ENCODE measurements around the gene PLCB1. TPM values are rescaled to one million over a fixed set of nuclear protein-coding genes. Genes with fewer than 3 reads are reported as not detected.

PLCB1 gene
- total and polyA plus RNA-seq, 2 donors (not counting 3 experiments of a cell fraction or from before 2014, with no cell fraction given) = 10.2 to 53.4 TPM

GRCh38 chr20:8706961-8707700 lies 575.1 kb downstream of the PLCB1 start:
- Histone ChIP-seq H3K27me3 (ENCODE audit: control insufficient read depth in 2 of 2, insufficient read depth in 2 of 2, low read length in 2 of 2) (no peaks in the 10 kb centered on the region), H3K4me1 (ENCODE audit: control insufficient read depth, extremely low read depth, insufficient read depth, low read length) (no peaks in the 10 kb centered on the region), H3K9me1 (replicated peaks; ENCODE audit: control insufficient read depth, extremely low read depth, insufficient read depth, low read length) (no peaks in the 10 kb centered on the region), H3K4me3 (replicated peaks in 1 of 3; ENCODE audit: insufficient read depth in 1 of 3, low read depth in 1 of 3, low read length in 3 of 3) (no peak overlapping the region), H3K79me2 (ENCODE audit: control insufficient read depth, insufficient read depth, low read length) (no peaks in the 10 kb centered on the region), H3K9me3 (replicated peaks; ENCODE audit: control insufficient read depth, insufficient read depth, low read length) (no peaks in the 10 kb centered on the region), H3K36me3 (ENCODE audit: control insufficient read depth in 2 of 2, extremely low read depth in 1 of 2, insufficient read depth in 2 of 2, low read length in 2 of 2) (no peaks in the 10 kb centered on the region), H2AFZ (ENCODE audit: low read depth, low read length) (no peak overlapping the region), H3K4me2 (ENCODE audit: insufficient read depth, low read length) (no peak overlapping the region), H3K27ac (ENCODE audit: insufficient read depth, low read depth, low read length) (no peak overlapping the region), H4K20me1 (replicated peaks; ENCODE audit: control insufficient read depth, extremely low read depth, insufficient read depth, low read length) (no peaks in the 10 kb centered on the region), H3K9ac (replicated peaks; ENCODE audit: extremely low read depth, insufficient read depth, low read length) (no peak overlapping the region)
- TF ChIP-seq FOS (IDR thresholded peaks at IDR 0.05; ENCODE audit: borderline replicate concordance, insufficient read depth, low read length) (no peak), POLR2A (IDR thresholded peaks at IDR 0.05; ENCODE audit: low read depth, low read length) (no peak), GATA2 (IDR thresholded peaks at IDR 0.05; ENCODE audit: insufficient read depth, insufficient read length, low read depth, low read length) (no peak), POLR2AphosphoS5 (IDR thresholded peaks at IDR 0.05; ENCODE audit: insufficient read depth, low read depth, low read length) (no peak), MYC (IDR thresholded peaks at IDR 0.05; ENCODE audit: low read depth, low read length) (no peak), CTCF (IDR thresholded peaks at IDR 0.05; ENCODE audit: extremely low read depth in 1 of 2, insufficient read depth in 1 of 2, low read depth in 1 of 2, low read length in 2 of 2) (no peak)
- DNase-seq (ENCODE audit: low read depth, low spot score) (no peak), FAIRE-seq (no peak)
- dilution Hi-C loops (cut with MboI; ENCODE audit: extremely low pct_ligation_motif_present, low sequenced_read_pairs) (no loop called here), intact Hi-C loops (cut with micrococcal nuclease) (no loop called here)
- ChIA-PET POLR2A (no interaction called here), CTCF (interaction anchor here (1.1 to 1.2 kb wide), 2 partner anchors 319 to 771 kb away, joined by 3 to 4 read pairs; no protein-coding TSS in a partner anchor)
- BruUV-seq (replicated peaks) = no TSS peak
